HEK293 (cell line): Measurements from ENCODE around the gene DSG2.

Source experiments
- ZBTB8A ChIP-seq: fragments of 450-650 bp; formaldehyde crosslinking; IDR thresholded peaks from 2 replicates; pipeline ENCODE4 v1.5.1; 2016; ENCODE audit warnings: missing biosample characterization, missing genetic modification characterization
- ZNF302 ChIP-seq: fragments of 450-650 bp; formaldehyde crosslinking; IDR thresholded peaks from 2 replicates; pipeline ENCODE4 v1.5.1; 2016; ENCODE audit warnings: missing biosample characterization, missing genetic modification characterization, low read depth
- ZNF596 ChIP-seq: fragments of 450-650 bp; IDR thresholded peaks from 2 replicates; pipeline ENCODE4 v1.5.0; 2018; ENCODE audit warnings: missing biosample characterization, mild to moderate bottlenecking, missing genetic modification characterization, moderate library complexity
- ZNF776 ChIP-seq: fragments of 450-650 bp; formaldehyde crosslinking; IDR thresholded peaks from 2 replicates; pipeline ENCODE4 v1.5.0; 2017; ENCODE audit warnings: missing biosample characterization, missing genetic modification characterization, borderline replicate concordance
- ZNF792 ChIP-seq: fragments of 450-650 bp; formaldehyde crosslinking; IDR thresholded peaks from 2 replicates; pipeline ENCODE4 v1.5.1; 2016; ENCODE audit warnings: missing biosample characterization, missing genetic modification characterization
- TF ChIP-seq, protein P1 (sequence below): fragments of 450-650 bp; formaldehyde crosslinking; IDR thresholded peaks from 2 replicates; pipeline ENCODE4 v1.5.1; 2016; ENCODE audit warnings: missing biosample characterization, missing genetic modification characterization
- TF ChIP-seq, protein P2 (sequence below): fragments of 450-650 bp; formaldehyde crosslinking; IDR thresholded peaks from 2 replicates; pipeline ENCODE4 v1.5.1; 2016; ENCODE audit warnings: missing biosample characterization, missing genetic modification characterization, low read depth
- TF ChIP-seq, protein P3 (sequence below): fragments of 450-650 bp; formaldehyde crosslinking; IDR thresholded peaks from 2 replicates; pipeline ENCODE4 v1.5.1; 2016; ENCODE audit warnings: missing biosample characterization, missing genetic modification characterization
- TF ChIP-seq, protein P4 (sequence below): fragments of 450-650 bp; formaldehyde crosslinking; IDR thresholded peaks from 2 replicates; pipeline ENCODE4 v1.5.1; 2016; ENCODE audit warnings: missing biosample characterization, missing genetic modification characterization
- TF ChIP-seq, protein P5 (sequence below): fragments of 450-650 bp; formaldehyde crosslinking; optimal IDR thresholded peaks from 2 replicates; pipeline ENCODE3; 2016; ENCODE audit warnings: missing biosample characterization, mild to moderate bottlenecking, missing genetic modification characterization
- TF ChIP-seq, protein P6 (sequence below): IDR thresholded peaks from 2 replicates; pipeline ENCODE4 v1.6.1; 2011; ENCODE audit warnings: mild to moderate bottlenecking, low read depth, low read length, borderline replicate concordance
- TF ChIP-seq, protein P7 (sequence below): fragments of 450-650 bp; formaldehyde crosslinking; IDR thresholded peaks from 2 replicates; pipeline ENCODE4 v1.5.1; 2017; ENCODE audit warnings: missing biosample characterization, mild to moderate bottlenecking, missing genetic modification characterization, moderate library complexity
- TF ChIP-seq, protein P8 (sequence below): fragments of 450-650 bp; formaldehyde crosslinking; conservative IDR thresholded peaks from 2 replicates; pipeline ENCODE4 v1.5.1; 2016; ENCODE audit warnings: low read depth, missing biosample characterization, missing genetic modification characterization
- TF ChIP-seq, protein P9 (sequence below): fragments of 450-650 bp; formaldehyde crosslinking; IDR thresholded peaks from 2 replicates; pipeline ENCODE4 v1.5.1; 2016; ENCODE audit warnings: missing biosample characterization, missing genetic modification characterization

DNA sequence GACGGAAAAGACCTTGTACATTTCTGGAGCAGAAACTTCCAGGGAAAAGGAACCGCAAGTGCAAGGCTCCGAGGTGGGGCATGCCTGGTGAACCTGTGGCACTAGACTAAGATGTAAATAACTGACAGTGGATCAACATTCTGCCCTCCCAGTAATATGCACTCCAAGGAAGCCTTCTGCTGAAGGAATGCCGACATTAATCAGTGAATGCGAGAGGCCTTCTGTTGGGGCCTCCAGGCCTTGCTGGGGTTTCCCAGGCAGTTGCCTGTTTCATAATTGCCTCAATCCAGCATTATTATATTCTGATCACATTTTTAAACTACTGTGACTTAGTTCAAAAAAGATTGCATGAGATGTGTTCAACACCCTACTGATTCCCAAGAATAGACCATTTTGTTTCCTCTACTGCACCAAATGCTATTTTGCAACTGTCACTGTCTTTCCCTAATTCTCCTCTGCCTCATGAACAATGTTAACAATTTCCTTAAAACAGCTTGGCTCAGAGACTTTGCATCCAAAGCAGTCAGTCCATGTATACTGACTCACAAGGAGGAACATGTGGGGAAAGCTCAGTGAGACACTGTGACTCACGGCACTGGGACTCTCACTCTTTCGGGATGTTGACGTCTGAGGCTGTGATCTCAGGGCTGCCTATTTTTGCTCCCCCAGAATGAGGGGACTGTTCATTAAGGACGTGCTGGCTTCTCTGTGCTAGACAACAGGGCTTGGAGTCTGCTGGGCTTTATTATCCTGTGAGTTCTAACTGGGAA, 10.5 kb upstream of the DSG2 start:
- TF ChIP-seq, protein P1, sequence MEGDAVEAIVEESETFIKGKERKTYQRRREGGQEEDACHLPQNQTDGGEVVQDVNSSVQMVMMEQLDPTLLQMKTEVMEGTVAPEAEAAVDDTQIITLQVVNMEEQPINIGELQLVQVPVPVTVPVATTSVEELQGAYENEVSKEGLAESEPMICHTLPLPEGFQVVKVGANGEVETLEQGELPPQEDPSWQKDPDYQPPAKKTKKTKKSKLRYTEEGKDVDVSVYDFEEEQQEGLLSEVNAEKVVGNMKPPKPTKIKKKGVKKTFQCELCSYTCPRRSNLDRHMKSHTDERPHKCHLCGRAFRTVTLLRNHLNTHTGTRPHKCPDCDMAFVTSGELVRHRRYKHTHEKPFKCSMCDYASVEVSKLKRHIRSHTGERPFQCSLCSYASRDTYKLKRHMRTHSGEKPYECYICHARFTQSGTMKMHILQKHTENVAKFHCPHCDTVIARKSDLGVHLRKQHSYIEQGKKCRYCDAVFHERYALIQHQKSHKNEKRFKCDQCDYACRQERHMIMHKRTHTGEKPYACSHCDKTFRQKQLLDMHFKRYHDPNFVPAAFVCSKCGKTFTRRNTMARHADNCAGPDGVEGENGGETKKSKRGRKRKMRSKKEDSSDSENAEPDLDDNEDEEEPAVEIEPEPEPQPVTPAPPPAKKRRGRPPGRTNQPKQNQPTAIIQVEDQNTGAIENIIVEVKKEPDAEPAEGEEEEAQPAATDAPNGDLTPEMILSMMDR (tag by site-specific recombination) = no peak
- TF ChIP-seq ZNF596 = no peak
- TF ChIP-seq ZNF302 (tag by site-specific recombination) = no peak
- TF ChIP-seq, protein P2, sequence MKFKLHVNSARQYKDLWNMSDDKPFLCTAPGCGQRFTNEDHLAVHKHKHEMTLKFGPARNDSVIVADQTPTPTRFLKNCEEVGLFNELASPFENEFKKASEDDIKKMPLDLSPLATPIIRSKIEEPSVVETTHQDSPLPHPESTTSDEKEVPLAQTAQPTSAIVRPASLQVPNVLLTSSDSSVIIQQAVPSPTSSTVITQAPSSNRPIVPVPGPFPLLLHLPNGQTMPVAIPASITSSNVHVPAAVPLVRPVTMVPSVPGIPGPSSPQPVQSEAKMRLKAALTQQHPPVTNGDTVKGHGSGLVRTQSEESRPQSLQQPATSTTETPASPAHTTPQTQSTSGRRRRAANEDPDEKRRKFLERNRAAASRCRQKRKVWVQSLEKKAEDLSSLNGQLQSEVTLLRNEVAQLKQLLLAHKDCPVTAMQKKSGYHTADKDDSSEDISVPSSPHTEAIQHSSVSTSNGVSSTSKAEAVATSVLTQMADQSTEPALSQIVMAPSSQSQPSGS (tag by site-specific recombination) = no peak
- no peak for TF ChIP-seq ZNF792 (tag by site-specific recombination)
- TF ChIP-seq, protein P3, sequence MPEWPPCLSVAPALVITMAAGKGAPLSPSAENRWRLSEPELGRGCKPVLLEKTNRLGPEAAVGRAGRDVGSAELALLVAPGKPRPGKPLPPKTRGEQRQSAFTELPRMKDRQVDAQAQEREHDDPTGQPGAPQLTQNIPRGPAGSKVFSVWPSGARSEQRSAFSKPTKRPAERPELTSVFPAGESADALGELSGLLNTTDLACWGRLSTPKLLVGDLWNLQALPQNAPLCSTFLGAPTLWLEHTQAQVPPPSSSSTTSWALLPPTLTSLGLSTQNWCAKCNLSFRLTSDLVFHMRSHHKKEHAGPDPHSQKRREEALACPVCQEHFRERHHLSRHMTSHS (tag by site-specific recombination) = no peak
- TF ChIP-seq, protein P4, sequence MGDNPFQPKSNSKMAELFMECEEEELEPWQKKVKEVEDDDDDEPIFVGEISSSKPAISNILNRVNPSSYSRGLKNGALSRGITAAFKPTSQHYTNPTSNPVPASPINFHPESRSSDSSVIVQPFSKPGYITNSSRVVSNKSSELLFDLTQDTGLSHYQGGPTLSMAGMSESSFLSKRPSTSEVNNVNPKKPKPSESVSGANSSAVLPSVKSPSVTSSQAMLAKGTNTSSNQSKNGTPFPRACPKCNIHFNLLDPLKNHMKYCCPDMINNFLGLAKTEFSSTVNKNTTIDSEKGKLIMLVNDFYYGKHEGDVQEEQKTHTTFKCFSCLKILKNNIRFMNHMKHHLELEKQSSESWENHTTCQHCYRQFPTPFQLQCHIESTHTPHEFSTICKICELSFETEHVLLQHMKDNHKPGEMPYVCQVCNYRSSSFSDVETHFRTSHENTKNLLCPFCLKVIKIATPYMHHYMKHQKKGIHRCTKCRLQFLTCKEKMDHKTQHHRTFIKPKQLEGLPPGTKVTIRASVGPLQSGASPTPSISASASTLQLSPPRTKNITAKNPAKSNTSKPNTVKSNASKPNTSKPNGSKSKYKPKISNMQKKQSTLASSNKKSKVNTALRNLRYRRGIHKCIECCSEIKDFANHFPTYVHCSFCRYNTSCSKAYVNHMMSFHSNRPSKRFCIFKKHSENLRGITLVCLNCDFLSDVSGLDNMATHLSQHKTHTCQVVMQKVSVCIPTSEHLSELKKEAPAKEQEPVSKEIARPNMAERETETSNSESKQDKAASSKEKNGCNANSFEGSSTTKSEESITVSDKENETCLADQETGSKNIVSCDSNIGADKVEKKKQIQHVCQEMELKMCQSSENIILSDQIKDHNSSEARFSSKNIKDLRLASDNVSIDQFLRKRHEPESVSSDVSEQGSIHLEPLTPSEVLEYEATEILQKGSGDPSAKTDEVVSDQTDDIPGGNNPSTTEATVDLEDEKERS (tag by site-specific recombination) = no peak
- TF ChIP-seq, protein P5, sequence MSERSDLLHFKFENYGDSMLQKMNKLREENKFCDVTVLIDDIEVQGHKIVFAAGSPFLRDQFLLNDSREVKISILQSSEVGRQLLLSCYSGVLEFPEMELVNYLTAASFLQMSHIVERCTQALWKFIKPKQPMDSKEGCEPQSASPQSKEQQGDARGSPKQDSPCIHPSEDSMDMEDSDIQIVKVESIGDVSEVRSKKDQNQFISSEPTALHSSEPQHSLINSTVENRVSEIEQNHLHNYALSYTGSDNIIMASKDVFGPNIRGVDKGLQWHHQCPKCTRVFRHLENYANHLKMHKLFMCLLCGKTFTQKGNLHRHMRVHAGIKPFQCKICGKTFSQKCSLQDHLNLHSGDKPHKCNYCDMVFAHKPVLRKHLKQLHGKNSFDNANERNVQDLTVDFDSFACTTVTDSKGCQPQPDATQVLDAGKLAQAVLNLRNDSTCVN (tag by site-specific recombination) = no peak
- TF ChIP-seq ZBTB8A (tag by site-specific recombination) = no peak
- TF ChIP-seq ZNF776 (tag by site-specific recombination) = no peak
- TF ChIP-seq, protein P6, sequence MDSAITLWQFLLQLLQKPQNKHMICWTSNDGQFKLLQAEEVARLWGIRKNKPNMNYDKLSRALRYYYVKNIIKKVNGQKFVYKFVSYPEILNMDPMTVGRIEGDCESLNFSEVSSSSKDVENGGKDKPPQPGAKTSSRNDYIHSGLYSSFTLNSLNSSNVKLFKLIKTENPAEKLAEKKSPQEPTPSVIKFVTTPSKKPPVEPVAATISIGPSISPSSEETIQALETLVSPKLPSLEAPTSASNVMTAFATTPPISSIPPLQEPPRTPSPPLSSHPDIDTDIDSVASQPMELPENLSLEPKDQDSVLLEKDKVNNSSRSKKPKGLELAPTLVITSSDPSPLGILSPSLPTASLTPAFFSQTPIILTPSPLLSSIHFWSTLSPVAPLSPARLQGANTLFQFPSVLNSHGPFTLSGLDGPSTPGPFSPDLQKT = no peak
- TF ChIP-seq, protein P7, sequence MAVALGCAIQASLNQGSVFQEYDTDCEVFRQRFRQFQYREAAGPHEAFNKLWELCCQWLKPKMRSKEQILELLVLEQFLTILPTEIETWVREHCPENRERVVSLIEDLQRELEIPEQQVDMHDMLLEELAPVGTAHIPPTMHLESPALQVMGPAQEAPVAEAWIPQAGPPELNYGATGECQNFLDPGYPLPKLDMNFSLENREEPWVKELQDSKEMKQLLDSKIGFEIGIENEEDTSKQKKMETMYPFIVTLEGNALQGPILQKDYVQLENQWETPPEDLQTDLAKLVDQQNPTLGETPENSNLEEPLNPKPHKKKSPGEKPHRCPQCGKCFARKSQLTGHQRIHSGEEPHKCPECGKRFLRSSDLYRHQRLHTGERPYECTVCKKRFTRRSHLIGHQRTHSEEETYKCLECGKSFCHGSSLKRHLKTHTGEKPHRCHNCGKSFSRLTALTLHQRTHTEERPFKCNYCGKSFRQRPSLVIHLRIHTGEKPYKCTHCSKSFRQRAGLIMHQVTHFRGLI (tag by site-specific recombination) = no peak
- TF ChIP-seq, protein P8, sequence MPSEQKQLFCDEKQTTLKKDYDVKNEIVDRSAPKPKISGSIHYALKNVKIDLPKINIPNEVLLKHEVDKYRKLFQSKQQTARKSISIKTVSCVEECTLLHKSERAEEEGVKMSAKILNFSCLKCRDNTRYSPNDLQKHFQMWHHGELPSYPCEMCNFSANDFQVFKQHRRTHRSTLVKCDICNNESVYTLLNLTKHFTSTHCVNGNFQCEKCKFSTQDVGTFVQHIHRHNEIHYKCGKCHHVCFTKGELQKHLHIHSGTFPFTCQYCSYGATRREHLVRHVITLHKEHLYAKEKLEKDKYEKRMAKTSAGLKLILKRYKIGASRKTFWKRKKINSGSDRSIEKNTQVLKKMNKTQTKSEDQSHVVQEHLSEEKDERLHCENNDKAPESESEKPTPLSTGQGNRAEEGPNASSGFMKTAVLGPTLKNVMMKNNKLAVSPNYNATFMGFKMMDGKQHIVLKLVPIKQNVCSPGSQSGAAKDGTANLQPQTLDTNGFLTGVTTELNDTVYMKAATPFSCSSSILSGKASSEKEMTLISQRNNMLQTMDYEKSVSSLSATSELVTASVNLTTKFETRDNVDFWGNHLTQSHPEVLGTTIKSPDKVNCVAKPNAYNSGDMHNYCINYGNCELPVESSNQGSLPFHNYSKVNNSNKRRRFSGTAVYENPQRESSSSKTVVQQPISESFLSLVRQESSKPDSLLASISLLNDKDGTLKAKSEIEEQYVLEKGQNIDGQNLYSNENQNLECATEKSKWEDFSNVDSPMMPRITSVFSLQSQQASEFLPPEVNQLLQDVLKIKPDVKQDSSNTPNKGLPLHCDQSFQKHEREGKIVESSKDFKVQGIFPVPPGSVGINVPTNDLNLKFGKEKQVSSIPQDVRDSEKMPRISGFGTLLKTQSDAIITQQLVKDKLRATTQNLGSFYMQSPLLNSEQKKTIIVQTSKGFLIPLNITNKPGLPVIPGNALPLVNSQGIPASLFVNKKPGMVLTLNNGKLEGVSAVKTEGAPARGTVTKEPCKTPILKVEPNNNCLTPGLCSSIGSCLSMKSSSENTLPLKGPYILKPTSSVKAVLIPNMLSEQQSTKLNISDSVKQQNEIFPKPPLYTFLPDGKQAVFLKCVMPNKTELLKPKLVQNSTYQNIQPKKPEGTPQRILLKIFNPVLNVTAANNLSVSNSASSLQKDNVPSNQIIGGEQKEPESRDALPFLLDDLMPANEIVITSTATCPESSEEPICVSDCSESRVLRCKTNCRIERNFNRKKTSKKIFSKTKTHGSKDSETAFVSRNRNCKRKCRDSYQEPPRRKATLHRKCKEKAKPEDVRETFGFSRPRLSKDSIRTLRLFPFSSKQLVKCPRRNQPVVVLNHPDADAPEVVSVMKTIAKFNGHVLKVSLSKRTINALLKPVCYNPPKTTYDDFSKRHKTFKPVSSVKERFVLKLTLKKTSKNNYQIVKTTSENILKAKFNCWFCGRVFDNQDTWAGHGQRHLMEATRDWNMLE (tag by site-specific recombination) = no peak
- TF ChIP-seq, protein P9, sequence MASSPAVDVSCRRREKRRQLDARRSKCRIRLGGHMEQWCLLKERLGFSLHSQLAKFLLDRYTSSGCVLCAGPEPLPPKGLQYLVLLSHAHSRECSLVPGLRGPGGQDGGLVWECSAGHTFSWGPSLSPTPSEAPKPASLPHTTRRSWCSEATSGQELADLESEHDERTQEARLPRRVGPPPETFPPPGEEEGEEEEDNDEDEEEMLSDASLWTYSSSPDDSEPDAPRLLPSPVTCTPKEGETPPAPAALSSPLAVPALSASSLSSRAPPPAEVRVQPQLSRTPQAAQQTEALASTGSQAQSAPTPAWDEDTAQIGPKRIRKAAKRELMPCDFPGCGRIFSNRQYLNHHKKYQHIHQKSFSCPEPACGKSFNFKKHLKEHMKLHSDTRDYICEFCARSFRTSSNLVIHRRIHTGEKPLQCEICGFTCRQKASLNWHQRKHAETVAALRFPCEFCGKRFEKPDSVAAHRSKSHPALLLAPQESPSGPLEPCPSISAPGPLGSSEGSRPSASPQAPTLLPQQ (tag by site-specific recombination) = no peak
